ENCODE results near the gene LSM7.

Gene LSM7

DNA sequence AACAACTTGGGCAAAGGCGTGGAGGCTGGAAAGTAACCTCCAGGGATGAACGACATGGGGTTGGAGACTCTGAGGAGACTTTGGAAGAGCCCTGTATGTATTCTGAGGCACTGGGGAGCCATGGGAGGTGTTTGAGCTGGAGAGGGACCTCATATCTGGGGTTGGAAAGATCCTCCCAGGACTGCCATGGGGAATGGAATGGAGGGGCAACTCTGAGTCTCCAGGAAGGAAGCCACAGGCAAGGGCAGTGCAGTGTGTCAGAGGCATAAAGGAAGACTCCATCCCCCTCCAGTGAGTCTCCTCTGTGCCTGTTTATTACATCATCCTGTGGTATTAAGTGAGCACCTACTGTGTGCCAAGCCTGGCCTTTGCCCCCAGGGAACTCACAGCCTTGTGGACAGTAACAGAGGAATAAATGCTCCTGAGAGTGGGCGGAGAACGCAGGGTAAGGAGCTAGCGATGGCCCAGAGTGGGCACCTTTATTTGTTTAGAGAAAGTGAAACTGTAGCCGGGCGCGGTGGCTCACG lies 54.1 kb downstream of the LSM7 start:
- Histone ChIP-seq H3K4me3 (ENCODE audit: low read depth, low read length) (no peak overlapping the region), H3K27me3 (replicated peaks) (no peaks in the 10 kb centered on the region), H3K27ac (no peak overlapping the region), H3K36me3 (replicated peaks) (peaks cover 37% of the 10 kb centered on the region)
- TF ChIP-seq, protein P1, sequence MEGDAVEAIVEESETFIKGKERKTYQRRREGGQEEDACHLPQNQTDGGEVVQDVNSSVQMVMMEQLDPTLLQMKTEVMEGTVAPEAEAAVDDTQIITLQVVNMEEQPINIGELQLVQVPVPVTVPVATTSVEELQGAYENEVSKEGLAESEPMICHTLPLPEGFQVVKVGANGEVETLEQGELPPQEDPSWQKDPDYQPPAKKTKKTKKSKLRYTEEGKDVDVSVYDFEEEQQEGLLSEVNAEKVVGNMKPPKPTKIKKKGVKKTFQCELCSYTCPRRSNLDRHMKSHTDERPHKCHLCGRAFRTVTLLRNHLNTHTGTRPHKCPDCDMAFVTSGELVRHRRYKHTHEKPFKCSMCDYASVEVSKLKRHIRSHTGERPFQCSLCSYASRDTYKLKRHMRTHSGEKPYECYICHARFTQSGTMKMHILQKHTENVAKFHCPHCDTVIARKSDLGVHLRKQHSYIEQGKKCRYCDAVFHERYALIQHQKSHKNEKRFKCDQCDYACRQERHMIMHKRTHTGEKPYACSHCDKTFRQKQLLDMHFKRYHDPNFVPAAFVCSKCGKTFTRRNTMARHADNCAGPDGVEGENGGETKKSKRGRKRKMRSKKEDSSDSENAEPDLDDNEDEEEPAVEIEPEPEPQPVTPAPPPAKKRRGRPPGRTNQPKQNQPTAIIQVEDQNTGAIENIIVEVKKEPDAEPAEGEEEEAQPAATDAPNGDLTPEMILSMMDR (IDR thresholded peaks at IDR 0.05; ENCODE audit: low read depth, low read length, missing control alignments), result no peak
- in situ Hi-C loops (cut with HindIII; ENCODE audit: low pct_ligation_motif_present, low sequenced_read_pairs), result no loop called here
- DNase-seq, result no peak

DNA sequence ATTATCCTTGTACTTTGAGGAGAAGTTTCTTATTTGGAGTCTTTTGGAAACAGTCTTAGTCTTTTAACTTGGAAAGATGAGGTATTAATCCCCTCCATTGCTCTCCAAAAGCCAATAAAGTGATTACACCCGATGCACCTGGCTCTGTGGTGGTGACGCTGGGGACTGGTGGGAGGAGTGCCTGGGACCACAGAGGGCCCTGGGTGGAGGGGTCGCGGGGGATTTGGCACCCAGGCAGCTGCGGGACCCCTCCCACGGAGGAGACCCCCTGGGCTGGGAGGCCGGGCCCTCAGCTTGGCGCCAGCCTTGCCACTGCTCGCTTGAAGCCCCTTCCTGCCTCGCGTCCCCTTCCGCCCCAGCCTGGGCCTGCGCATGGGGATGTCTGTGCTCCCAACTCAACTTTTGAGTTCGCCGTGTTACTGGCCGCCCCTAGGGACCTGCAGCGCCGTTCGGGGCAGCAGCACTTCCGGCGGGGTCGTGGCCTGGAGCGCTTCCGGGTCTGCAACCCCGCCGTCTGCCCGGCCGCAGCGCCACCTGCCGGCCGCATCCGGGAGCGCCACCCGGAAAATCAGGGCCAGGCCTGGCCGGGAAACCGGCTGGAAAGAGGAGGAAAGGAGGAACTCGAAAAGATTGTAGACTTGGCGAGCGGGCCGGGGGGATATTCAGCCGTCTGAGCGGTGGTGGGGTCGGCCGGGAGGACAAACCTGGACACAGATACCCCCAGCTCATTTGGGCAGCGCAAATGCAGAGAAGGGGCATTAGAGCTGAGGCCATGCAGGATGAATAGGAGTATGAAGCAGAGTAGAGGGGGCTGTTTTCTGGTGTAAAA lies 54.8 kb downstream of the LSM7 start:
- DNase-seq, result no peak

More for the DNA sequence above, 54.8 kb downstream of the LSM7 start:
- TF ChIP-seq, protein P1 (IDR thresholded peaks at IDR 0.05; ENCODE audit: low read depth, low read length, missing control alignments), result peak; percentile 74
- H3K36me3 ChIP-seq (replicated peaks), result peaks cover 37% of the 10 kb centered on the region
- no peaks in the 10 kb centered on the region for H3K27me3 ChIP-seq (replicated peaks)
- in situ Hi-C loops (cut with HindIII; ENCODE audit: low pct_ligation_motif_present, low sequenced_read_pairs), result no loop called here
- peak overlapping the region; percentile 21 for H3K27ac ChIP-seq
- peak overlapping the region; percentile 39 for H3K4me3 ChIP-seq (ENCODE audit: low read depth, low read length)
